Spleen (tissue), 7 donors: Measurements from ENCODE around the gene DMD.

ENCODE experiments used
- CTCF ChIP-seq, 11 experiments: fragments of 200-600 bp in 7 of 11; fragments of 450-650 bp in 4 of 11; sonication (generic) in 4 of 11; IDR thresholded peaks in 8 of 11; conservative IDR thresholded peaks in 3 of 11; 1 replicate in 7 of 11; 2 replicates in 4 of 11; pipeline versions ENCODE4 v1.4.0 to v1.8.0; 2016 to 2021; ENCODE audit warnings: antibody characterized with exemption in 11 of 11, inconsistent platforms in 4 of 11, mild to moderate bottlenecking in 1 of 11
- POLR2A ChIP-seq, 3 donors: fragments of 450-650 bp; IDR thresholded peaks; one replicate each; pipeline ENCODE4 v1.5.1; 2017; ENCODE audit warnings: antibody characterized with exemption in 3 of 3, mild to moderate bottlenecking in 1 of 3
- POLR2AphosphoS5 ChIP-seq, 3 donors: sonication (generic); formaldehyde crosslinking; IDR thresholded peaks; one replicate each; pipeline ENCODE4 v1.5.1; 2017; ENCODE audit warnings: antibody characterized with exemption in 3 of 3
- donor health status: DM: no; HTN: no; CAD: no; lungs with moderate emphysema.
- donor health status: DM: no; HTN: no; CAD: no.
- donor health status: DM: no; HTN: no; CAD: no.

GRCh38 chrX:32597777-32598176, 613.6 kb downstream of the DMD start:
- no peak for TF ChIP-seq CTCF (IDR thresholded peaks at IDR 0.05 in 8 of 11, conservative IDR thresholded peaks at IDR 0.05 in 3 of 11)
- no peak for TF ChIP-seq POLR2A (IDR thresholded peaks at IDR 0.05)
- TF ChIP-seq POLR2AphosphoS5 (IDR thresholded peaks at IDR 0.05): no peak
